ENCODE results near the gene GRIA1.

GRCh38 chr5:153756540-153756939 is 266.1 kb downstream of the GRIA1 start:
- TF ChIP-seq POLR2AphosphoS2 (IDR thresholded peaks at IDR 0.05; ENCODE audit: low read depth, low read length) (no peak), TAF1 (IDR thresholded peaks at IDR 0.05; ENCODE audit: borderline replicate concordance, low read depth, low read length) (no peak), SMC3 (IDR thresholded peaks at IDR 0.05; ENCODE audit: borderline replicate concordance, low read length) (no peak), ZNF687 (IDR thresholded peaks at IDR 0.05) (no peak), CTCF (IDR thresholded peaks at IDR 0.05 in 2 of 3, conservative IDR thresholded peaks at IDR 0.05 in 1 of 3; ENCODE audit: control insufficient read depth in 2 of 3, extremely low read depth in 1 of 3, insufficient read depth in 1 of 3, low read depth in 3 of 3, low read length in 3 of 3) (no peak), GABPA (IDR thresholded peaks at IDR 0.05; ENCODE audit: low read depth) (no peak), E2F4 (IDR thresholded peaks at IDR 0.05; ENCODE audit: low read depth, low read length) (no peak), ZNF274 (IDR thresholded peaks at IDR 0.05; ENCODE audit: insufficient read depth, insufficient read length) (no peak), ATF2 (IDR thresholded peaks at IDR 0.05; ENCODE audit: low read length) (no peak)

All from GM12878 (cell line).